Daoy (cell line): ENCODE data around the gene CCDC154. TPM values are rescaled to one million over a fixed set of nuclear protein-coding genes. Genes with fewer than 3 reads are reported as not detected.
"Not testable (repeated sequence)": the region's sequence is repeated elsewhere in the genome, so short reads cannot be mapped to it uniquely, and the experiment has no call there.

Experiments used
- DNase-seq: peaks from one replicate; pipeline ENCODE4 v3.0.0-alpha.2; 2015; ENCODE audit warnings: low read depth
- total RNA-seq: library from RNA; depleted of rRNA; stranded (reverse); fragments of >200 nt; shearing (Covaris generic); gene quantifications from 2 replicates; pipeline ENCODE4 v1.2.3, GENCODE V29; 2014

Gene CCDC154
- total RNA-seq, 1 experiment from 2014 or later = not detected

DNA sequence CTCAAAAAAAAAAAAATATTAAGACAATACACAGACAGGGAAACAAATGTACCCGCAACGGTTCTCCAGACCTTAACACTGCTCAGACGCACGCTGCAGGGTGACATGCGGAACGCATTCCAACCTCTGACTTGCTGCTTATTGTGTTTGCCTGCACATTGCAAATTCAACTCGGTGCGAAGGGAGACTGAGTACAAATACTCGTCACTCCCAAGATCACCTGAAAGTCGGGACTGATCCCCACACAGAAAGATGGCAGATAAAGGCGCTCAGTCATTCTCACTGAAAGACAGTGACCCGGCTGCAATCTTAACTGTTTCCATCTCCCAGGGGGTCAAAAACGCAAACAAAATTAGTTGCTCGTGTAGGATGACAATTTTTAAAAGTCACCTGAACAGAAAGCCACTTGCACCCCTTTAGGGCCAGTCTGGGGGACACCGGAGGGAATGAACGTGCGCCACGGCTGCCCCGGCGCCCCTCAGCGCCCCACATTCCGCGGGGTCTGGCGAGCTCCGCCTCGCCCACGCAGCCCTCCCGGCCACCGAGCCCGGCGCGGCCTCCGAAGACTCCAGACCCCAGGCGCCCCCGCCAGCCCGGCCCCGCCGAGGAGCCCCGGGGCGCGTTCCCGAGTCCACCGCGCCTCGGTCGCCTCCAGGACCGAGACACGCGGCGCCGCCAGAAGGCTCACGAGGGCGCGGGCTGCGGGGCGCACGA, 29.9 kb upstream of the CCDC154 start:
- no peak for DNase-seq

DNA sequence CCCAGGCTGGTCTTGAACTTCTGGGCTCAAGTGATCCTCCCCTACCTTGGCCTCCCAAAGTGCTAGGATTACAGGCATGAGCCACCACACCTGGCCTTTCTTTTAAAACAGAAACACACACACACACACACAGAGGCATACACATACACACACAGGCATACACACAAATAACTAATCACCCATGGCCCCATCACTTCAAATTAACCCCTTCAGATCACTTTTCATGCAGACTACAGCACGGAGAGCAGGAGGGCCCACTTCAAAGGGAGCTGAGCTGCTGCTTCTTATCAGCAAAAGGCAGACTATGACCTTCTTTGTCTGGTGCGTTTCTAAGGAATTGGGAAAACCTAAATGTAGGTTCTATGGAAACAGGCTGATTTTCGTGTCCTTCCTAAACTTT, 28.6 kb upstream of the CCDC154 start:
- DNase-seq = no peak

DNA sequence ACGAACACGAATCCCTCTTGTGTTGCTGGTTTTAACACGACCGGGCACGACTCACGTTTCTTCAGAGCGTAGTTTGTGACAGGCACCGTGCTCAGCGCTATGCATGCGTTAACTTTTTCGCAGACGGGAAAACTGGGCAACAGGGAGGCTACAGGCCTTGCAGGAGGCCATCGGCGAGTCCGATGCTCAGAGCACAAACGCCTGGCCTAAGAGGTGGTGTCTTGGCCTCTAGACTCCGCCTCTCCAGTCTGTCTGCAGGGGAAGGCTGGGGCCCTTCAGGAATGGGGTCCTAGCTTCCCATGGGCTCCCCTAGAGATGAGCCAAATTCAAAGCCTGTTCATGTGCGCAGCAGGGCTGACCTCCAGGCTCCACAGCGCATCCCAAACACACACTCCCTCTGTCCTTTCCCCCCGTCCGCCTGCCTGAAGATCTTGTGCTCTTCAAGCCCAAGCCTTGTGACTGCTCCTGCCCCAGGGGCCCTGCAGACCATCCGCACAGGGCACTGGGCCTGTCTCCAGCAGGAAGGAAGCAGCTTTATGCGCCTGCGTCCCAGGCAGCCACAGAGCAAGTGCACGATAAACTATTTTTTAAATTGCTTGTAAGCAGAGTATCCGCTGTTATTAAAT, 27.3 kb upstream of the CCDC154 start:
- DNase-seq = no peak

DNA sequence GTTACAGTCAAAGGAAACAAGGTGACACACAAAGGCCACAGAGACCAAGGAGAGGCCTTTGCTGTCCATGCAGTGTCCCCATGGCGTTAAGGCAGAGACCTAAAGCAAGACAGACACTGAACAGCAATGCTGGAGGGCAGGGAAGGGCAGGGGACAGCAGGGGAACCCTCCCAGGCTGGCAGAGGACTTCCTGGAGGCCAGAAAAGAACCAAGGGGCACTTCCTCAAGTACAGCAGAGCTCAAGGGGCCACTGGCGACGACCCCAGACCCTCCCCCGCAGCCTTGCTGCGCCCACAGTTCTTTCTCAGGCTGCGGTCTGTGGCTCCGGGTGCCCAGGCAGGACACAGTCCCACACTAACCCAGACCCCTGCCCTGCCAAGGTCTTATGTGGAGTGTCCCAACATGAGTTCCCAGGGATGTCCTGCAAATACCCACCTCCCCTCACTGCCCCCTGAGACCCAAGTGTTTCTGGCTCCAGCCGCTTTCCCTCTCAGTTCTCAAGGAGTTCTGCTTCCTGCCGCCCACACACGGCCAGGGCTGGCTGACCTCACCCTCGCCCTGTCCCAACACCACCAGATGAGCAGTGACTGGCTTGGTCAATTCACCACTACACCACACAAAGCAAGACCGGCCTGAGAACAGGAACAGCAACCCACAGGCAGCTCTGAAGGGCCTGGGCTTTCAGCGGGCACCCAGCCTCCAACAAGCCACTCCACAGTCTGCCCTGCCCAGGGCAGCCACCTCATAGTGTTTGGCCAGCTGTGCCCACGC, 26.3 kb upstream of the CCDC154 start:
- no peak for DNase-seq

DNA sequence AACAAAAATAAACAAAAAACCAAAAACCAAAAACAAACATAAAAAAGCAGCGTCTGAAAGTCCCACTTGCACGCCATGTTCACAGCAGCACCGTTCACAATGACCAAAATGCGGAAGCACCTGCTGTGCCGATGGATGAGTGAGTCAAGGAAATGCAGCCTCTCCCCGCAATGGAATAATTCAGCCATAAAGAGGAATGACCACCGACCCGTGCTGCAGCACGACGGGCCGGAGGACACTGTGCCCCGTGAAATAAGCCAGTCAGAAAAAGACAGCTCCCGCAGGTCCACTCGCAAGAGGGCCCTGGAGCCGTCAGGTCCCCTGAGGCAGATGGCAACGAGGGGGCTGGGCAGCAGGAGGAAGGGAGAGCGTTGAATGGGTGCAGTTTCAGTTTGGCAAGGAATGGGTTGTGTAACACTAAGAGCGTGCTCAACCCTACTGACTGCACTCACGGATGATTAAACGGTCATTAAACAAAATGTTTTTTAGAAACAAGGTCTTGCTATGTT, 25.4 kb upstream of the CCDC154 start:
- no peak for DNase-seq

DNA sequence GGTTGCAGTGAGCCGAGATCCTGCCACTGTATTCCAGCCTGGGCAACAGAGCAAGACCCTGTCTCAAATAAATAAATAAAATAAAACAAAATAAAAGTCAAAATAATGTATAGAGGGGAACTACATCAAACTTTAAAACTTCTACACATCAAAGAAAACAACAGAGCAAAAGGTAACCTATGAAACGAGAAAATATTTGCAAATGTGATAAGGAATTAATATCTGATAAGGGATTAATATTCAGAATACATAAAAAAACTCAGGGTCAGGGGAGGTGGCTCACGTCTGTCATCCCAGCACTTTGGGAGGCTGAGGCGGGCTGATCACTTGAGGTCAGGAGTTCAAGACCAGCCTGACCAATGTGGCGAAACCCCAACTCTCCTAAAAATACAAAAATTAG, 24.8 kb upstream of the CCDC154 start:
- not testable (repeated sequence) for DNase-seq

DNA sequence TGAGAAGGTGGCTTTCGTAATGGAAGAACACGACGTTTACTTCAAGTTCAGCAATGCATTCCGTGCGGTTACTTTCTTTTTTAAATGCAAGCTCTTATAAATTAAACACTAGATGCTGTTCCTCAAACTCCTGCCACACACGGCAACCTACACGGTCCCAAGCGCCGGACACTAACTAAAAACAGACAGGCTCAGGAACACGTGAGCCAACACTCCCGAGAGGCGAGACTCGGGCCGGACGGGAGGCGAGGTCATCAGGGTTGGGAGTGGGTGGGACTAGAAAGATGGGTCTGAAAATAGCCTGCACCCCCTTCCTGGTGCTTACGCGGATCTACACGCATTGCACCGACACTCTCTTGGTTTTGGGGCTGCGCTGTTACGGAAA, 24.1 kb upstream of the CCDC154 start:
- no peak for DNase-seq

DNA sequence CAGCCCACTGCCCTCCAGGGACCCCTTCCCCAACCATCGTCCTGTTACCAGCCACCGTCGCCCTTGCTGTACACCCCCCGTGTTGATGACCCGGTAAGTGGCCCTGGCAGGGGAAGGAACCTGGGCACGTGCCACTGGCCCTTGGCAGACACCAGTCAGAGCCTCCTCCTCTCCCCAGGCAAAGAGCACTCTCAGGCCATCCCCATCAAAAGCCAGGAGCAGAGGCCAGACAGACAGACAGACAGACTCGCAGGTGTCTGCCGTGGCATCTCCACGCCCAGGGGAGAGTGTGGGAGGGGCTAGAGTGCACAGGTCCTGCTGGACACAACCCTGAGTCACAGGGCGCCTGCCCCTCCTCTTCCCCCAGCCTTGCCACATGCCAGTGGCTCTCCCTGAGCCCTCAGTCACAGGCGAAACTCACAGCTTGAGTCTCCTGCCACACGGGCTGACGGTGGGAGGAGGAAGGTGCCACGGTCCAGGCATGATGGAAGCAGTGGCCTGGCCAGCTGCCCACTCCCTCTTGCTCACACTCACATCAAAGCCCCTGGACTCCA, 22.7 kb upstream of the CCDC154 start:
- DNase-seq = no peak

DNA sequence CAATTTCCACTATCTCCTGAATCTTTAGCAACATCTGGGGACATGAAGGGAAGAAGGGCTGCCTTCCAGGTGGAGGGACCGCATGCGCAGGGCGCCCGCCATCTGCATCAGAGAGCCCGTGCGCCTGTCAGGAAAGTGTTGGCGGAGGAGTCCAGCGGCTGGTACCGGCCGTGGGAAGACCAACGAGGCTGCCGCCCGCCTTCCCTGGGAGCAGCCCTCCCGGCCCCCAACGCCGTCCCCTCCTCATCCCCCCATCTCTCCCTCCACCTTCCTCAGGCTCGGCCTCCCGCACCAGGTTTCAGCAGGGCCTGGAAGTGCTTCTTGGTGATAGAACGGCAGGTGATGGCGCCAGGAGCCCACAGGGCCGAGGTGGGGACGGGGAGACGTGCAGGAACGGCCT, 21.7 kb upstream of the CCDC154 start:
- DNase-seq = no peak

DNA sequence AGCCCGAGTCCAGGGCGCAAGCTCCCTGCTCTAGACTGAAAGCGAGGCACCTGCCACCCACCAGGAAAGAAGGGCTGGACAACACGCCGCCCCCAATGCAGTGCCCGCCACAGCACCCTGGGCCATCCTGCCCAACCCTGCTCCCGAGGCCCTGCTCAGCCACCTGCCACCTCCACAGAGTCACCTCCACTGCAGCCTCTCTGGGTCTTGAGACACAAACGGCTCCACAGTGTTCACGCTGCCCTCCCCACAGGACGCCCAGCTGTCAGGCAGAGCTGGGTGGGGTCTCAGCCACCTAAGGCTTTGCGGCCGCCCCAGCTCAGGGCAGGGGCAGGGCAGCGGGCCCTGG, 21.2 kb upstream of the CCDC154 start:
- DNase-seq = no peak

DNA sequence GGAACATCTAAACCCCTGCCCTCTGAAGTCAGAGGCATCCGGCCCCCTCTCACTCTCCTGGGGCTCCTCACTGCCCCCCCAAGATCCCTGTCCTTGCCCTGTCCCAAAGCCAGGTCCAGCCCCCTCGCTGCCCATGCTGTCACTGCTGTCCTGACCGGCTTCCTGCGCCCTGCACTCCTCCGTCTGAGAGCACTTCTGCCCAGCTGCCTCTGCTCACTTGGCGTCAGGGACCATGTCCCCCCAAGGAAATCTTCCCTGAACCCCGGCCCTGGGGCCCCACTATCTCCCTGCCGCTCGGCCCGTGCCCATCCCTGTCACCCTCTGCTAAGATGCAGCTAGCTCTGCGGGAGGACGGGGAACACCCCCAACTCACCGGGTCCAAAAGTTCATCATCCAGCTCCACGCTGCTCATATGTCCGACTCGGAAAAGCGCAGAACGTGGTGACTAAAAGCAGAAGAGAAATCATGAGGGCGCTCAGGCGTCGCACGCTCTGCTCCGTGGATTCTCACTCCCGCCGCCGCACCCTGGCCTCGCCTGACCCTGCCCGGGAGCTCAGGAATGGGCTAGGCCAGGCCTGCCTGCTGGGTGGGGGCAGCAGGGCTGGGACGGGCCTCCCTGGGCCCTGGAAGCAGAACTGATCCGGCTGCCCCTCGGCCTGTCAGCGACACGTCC, 20.7 kb upstream of the CCDC154 start:
- DNase-seq = no peak

DNA sequence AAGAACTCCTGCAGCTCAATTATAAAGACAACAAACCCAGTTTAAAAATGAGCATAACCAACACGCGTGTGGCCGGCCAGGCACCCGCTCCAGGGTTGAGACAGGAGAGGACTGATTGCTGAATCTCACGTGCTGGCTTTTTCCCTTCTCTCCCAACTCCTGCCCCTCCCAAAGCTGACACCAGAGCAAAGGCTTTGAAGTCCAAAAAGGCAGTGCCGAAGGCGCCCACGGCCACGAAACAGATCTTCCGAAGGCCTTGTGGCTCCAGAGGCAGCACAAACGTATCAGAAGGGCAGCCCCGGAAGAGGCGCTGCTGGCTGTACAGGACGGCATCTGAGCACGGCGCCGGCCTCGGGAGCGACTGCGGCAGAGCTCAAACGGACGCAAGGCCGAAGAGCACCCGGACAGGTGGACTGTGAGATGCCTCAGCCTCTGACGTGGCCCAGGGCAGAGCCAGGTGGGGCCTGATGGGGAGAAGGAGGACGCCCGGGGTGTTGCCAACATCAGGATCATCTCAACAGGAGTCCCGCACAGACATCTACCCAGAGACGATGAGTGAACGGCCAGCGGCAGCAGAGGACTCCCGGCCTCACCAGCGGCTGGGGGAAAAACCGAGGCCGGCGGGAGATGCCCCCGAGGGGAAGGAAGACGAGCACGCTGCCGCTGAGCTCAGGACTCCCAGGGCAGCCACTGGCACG, 20.0 kb upstream of the CCDC154 start:
- no peak for DNase-seq

DNA sequence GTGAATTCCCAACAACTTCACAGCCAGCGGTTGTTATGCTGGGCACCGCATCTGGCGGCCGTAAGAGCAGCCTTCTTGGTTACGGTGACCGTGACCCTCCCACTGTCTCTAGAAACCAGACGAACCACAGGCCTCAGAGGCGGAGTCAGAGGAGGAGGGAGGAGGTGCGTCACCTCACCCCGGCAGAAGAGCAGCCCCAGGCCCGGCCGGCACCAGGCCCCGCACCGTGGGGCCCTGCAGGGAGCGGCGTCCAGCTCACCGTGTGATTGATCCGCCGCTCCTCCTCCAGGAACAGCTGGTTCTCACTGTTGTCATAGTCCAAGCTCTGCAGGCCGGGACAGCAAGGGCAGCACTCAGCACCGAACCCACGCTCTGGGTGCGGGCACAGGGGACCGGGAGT, 16.8 kb upstream of the CCDC154 start:
- no peak for DNase-seq

DNA sequence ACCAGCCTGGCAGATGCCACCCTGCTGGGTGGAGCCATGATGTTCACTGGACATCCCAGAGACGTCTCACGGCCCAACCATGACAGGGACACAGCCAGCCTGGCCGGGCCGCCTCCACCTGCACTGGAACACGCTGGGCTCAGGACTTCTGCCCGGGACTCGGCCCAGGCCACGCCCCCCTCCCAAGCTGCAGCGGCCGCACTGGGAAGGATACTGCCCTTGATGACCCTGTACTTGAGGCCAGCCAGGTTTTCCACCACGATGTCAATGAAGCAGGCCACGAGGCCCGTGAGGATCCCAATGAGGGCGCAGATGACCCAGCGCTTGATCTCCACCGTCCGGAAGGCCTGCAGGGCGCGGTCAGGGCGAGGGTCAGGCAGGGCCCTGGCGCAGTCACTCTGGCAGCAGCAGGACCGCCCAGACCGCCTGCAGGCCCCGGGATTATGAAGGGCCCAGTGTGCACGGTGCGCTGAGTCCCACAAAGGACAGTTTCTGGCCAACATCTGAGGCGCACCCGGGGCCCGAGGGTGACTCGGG, 16.3 kb upstream of the CCDC154 start:
- DNase-seq = no peak

DNA sequence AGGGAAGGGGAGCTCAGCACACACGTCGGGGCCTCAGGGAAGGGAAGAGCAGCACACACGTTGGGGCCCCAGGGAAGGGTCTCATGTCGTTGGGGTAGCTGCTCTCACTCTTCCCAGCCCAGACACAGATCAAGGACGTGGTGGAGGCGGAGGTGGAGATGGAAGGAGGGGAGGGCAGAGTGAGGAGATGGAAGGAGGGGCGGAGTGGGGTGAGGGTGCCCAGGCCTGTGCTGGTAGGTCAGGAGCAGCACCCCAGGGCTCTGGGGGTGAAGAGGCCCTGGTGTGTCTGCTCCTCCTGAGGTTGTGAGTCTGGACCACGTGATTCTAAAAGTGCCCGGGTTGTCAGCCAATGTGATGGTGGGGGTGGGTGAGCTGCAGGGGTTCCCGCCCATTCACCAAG, 15.6 kb upstream of the CCDC154 start:
- DNase-seq = no peak

DNA sequence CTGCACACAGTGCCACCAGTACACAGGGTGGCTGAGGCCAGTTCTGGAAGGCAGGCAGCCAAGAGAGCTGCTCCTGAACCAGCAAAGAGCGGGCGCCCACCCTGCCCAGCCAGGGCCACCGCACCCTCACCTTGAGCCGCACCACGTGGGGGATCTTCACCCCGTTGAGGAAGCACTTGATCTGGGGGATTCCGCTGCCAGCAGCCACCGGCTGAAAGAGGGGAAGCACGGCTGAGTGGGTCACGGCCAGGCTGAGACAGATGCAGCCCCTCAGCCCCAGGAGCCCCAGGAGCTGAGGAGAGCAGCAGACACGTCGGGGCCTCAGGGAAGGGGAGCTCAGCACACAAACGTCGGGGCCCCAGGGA, 14.6 kb upstream of the CCDC154 start:
- DNase-seq = no peak

DNA sequence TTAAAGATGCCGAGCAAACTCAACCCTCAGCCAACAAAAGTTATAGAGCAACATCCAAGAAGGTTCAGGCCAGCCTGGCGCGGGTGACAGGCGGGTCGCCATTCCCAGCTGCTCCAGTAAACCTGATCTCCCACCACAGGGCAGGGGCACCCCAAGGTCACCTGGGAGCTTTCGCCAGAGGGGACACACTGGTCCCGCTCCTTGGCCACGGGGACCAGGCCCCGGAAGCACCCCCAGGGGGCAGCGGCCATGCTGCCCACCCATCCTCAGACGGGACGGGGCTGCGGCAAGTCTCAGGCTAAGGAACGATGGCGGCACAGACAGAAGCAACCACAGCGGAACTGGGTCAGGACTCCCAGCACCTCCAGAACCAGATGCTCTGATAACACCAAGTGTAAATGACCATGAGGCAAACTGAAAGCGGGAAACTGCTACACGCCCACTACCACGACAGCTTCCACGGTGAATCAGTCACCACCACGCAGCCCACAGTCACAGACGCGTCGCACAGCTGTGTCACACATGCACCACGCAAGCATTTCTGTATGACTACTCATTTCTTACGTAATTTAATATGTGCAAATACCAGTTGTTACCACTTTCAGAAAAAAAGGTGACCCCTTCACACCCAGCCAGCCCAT, 14.1 kb upstream of the CCDC154 start:
- DNase-seq = no peak

DNA sequence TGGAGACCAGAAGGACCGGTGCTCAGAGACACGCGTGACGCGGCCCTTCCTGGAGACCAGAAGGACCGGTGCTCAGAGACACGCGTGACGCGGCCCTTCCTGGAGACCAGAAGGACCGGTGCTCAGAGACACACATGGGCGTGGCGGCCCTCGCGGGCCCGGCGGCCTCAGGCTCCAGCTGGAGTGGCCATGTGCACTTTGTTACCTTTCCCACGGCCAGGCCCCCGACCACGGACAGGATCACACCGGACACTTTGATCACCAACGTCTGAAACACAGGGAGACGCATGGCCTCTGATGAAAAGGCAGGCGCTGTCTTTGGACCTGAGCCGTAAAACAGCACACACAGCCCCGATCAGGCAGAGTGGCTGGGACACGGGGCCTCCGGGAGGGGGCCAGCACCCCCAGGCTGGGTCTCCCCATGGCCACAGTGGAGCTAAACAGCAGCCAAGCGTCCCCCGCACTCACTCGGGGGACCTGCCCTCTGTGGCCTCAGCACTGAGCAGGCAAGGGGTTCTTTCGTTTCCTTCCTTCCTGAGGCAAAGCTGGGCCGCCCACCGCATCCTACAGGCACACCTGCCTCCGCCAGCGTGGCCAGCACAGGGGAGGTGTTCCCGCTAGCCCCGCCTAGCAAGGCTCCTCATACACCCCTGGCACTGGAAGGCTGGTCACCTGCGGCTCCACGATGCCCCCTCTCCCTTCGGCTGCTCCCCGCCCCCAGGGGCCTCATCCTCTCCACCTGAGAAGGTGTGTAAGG, 13.3 kb upstream of the CCDC154 start:
- DNase-seq = no peak

DNA sequence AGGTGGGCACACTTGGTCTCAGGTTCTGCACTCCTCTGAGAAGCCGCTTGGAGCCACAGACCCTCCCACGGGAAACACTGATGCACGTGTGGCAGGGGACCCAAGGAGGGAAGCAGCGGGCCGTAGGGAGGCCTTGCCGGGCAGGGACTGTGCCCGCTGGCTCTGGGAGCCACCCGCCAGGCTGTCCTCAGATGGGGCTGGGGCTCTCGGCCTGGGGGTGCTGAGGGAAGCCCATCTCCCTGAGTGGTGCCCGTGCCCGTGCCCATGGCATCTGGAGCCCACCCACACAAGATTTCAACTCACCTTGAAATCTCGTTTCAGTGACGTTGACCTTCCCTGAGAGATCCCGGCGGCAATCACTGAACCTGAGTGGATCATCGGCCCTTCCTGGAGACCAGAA, 12.6 kb upstream of the CCDC154 start:
- DNase-seq = no peak
